H9 (cell line): Measurements from ENCODE around the gene LINC00305. TPM values are rescaled to one million over a fixed set of nuclear protein-coding genes. Genes with fewer than 3 reads are reported as not detected.

Source experiments
- DNase-seq: peaks from one replicate; pipeline ENCODE4 v3.0.0-alpha.2; 2017
- H2AFZ ChIP-seq: one replicate; pipeline ENCODE4 v1.6.1; 2013; ENCODE audit warnings: mild to moderate bottlenecking, low read length, control low read depth, moderate library complexity
- H2AK5ac ChIP-seq: 2 replicates; pipeline ENCODE4 v1.6.1; 2013; ENCODE audit warnings: low read length, control low read depth, mixed read lengths; ENCODE audit not compliant: insufficient read length
- H2BK120ac ChIP-seq: one replicate; pipeline ENCODE4 v1.6.1; 2013; ENCODE audit warnings: low read depth, mild to moderate bottlenecking, low read length, control low read depth, inconsistent platforms; ENCODE audit not compliant: poor library complexity, severe bottlenecking
- H2BK12ac ChIP-seq: 2 replicates; pipeline ENCODE4 v1.6.1; 2013; ENCODE audit warnings: low read length, control low read depth, mixed read lengths, low read depth; ENCODE audit not compliant: insufficient read length
- H2BK15ac ChIP-seq: 2 replicates; pipeline ENCODE4 v1.6.1; 2013; ENCODE audit warnings: low read depth, low read length, control low read depth
- H2BK20ac ChIP-seq: one replicate; pipeline ENCODE4 v1.6.1; 2013; ENCODE audit warnings: low read depth, mild to moderate bottlenecking, low read length, control low read depth, inconsistent platforms; ENCODE audit not compliant: poor library complexity, severe bottlenecking
- H2BK5ac ChIP-seq: 2 replicates; pipeline ENCODE4 v1.6.1; 2013; ENCODE audit warnings: low read length, control low read depth, mixed read lengths; ENCODE audit not compliant: insufficient read length
- H3K14ac ChIP-seq: 2 replicates; pipeline ENCODE4 v1.6.1; 2013; ENCODE audit warnings: low read length, control low read depth; ENCODE audit not compliant: insufficient read depth
- H3K18ac ChIP-seq: 2 replicates; pipeline ENCODE4 v1.6.1; 2013; ENCODE audit warnings: low read depth, mild to moderate bottlenecking, mixed read lengths, low read length, control low read depth; ENCODE audit not compliant: insufficient read length
- H3K23ac ChIP-seq: 2 replicates; pipeline ENCODE4 v1.6.1; 2013; ENCODE audit warnings: low read length, control low read depth, mixed read lengths, low read depth; ENCODE audit not compliant: insufficient read length
- H3K23me2 ChIP-seq: 2 replicates; pipeline ENCODE4 v1.6.1; 2013; ENCODE audit warnings: low read depth, mild to moderate bottlenecking, mixed read lengths, low read length, control low read depth; ENCODE audit not compliant: insufficient read length, poor library complexity, severe bottlenecking
- H3K27ac ChIP-seq: 2 replicates; pipeline ENCODE4 v1.5.1; 2013; ENCODE audit warnings: low read length, control low read depth, mixed read lengths, low read depth; ENCODE audit not compliant: insufficient read length
- H3K27me3 ChIP-seq: 2 replicates; pipeline ENCODE4 v1.6.1; 2013; ENCODE audit warnings: low read length, control low read depth, inconsistent platforms; ENCODE audit not compliant: insufficient read depth
- H3K4ac ChIP-seq: 2 replicates; pipeline ENCODE4 v1.6.1; 2013; ENCODE audit warnings: low read depth, mild to moderate bottlenecking, control low read depth, inconsistent platforms, low read length, moderate library complexity
- H3K4me1 ChIP-seq: 2 replicates; pipeline ENCODE4 v1.6.1; 2013; ENCODE audit warnings: low read length, control low read depth, inconsistent platforms; ENCODE audit not compliant: insufficient read depth
- H3K4me2 ChIP-seq: 2 replicates; pipeline ENCODE4 v1.6.1; 2013; ENCODE audit warnings: low read length, control low read depth, mixed read lengths; ENCODE audit not compliant: insufficient read length, insufficient read depth
- H3K56ac ChIP-seq: 2 replicates; pipeline ENCODE4 v1.6.1; 2013; ENCODE audit warnings: low read depth, mild to moderate bottlenecking, mixed read lengths, low read length, control low read depth; ENCODE audit not compliant: insufficient read length
- H3K79me1 ChIP-seq: 2 replicates; pipeline ENCODE4 v1.6.1; 2013; ENCODE audit warnings: low read depth, mild to moderate bottlenecking, moderate library complexity, low read length, control low read depth, inconsistent platforms; ENCODE audit not compliant: insufficient read depth, poor library complexity, severe bottlenecking
- H3K79me2 ChIP-seq: 2 replicates; pipeline ENCODE4 v1.6.1; 2013; ENCODE audit warnings: low read length, control low read depth, inconsistent platforms; ENCODE audit not compliant: insufficient read depth
- H3K9ac ChIP-seq: 2 replicates; pipeline ENCODE4 v1.6.1; 2013; ENCODE audit warnings: low read length, control low read depth, mixed read lengths; ENCODE audit not compliant: insufficient read length; ENCODE audit errors: extremely low read depth
- H3K9me3 ChIP-seq: one replicate; pipeline ENCODE4 v1.6.1; 2013; ENCODE audit warnings: low read depth, low read length, inconsistent platforms; ENCODE audit not compliant: control insufficient read depth
- H3T11ph ChIP-seq: one replicate; pipeline ENCODE4 v1.6.1; 2013; ENCODE audit warnings: mild to moderate bottlenecking, low read length, control low read depth, inconsistent platforms
- H4K20me1 ChIP-seq: one replicate; pipeline ENCODE4 v1.6.1; 2013; ENCODE audit not compliant: control insufficient read depth, insufficient read length, insufficient read depth
- H4K5ac ChIP-seq: 2 replicates; pipeline ENCODE4 v1.6.1; 2013; ENCODE audit warnings: low read depth, mild to moderate bottlenecking, mixed read lengths, low read length, control low read depth; ENCODE audit not compliant: insufficient read length
- H4K8ac ChIP-seq: replicated peaks from 2 replicates; pipeline ENCODE4 v1.6.1; 2013; ENCODE audit warnings: low read length, control low read depth, mixed read lengths, low read depth; ENCODE audit not compliant: insufficient read length
- H4K91ac ChIP-seq: 2 replicates; pipeline ENCODE4 v1.6.1; 2013; ENCODE audit warnings: low read depth, mild to moderate bottlenecking, moderate library complexity, mixed read lengths, low read length, control low read depth; ENCODE audit not compliant: insufficient read length
- H3K27ac Mint-ChIP-seq, 3 experiments: 2 replicates in 2 of 3; 3 replicates in 1 of 3; pipeline ENCODE4 v1.8.0; 2020 to 2021; ENCODE audit warnings: mixed read lengths in 3 of 3, mild to moderate bottlenecking in 1 of 3, moderate library complexity in 1 of 3
- H3K27me3 Mint-ChIP-seq: 2 replicates; pipeline ENCODE4 v1.8.0; 2021; ENCODE audit warnings: low read depth, mild to moderate bottlenecking, moderate library complexity, mixed read lengths
- H3K36me3 Mint-ChIP-seq, 3 experiments: 2 replicates in 2 of 3; 3 replicates in 1 of 3; pipeline ENCODE4 v1.8.0; 2020 to 2021; ENCODE audit warnings: low read depth in 3 of 3, mixed read lengths in 3 of 3; ENCODE audit not compliant: insufficient read depth in 1 of 3
- H3K4me1 Mint-ChIP-seq, 2 experiments: 2 replicates each; pipeline ENCODE4 v1.8.0; 2020; ENCODE audit warnings: mixed read lengths in 2 of 2
- H3K4me3 Mint-ChIP-seq, 2 experiments: 2 replicates in 1 of 2; 3 replicates in 1 of 2; pipeline ENCODE4 v1.8.0; 2020 to 2021; ENCODE audit warnings: mild to moderate bottlenecking in 2 of 2, mixed read lengths in 2 of 2, moderate library complexity in 1 of 2
- H3K9me3 Mint-ChIP-seq, 2 experiments: 2 replicates in 1 of 2; 3 replicates in 1 of 2; pipeline ENCODE4 v1.8.0; 2020; ENCODE audit warnings: mild to moderate bottlenecking in 2 of 2, mixed read lengths in 2 of 2, moderate library complexity in 1 of 2
- WGBS: extraction: QIAGEN DNeasy Blood & Tissue Kit; methylation state at CpG from one replicate; pipeline ENCODE4 v1.1.7; 2013; ENCODE audit warnings: missing lambda C conversion rate, low lambda C conversion rate, mixed read lengths; ENCODE audit not compliant: insufficient read length; ENCODE audit errors: extremely low coverage; 5-methylcytosine and 5-hydroxymethylcytosine counted together
- total RNA-seq: library from RNA; stranded (reverse); gene quantifications from 2 replicates; pipeline ENCODE4 v1.2.1, GENCODE V29; 2021
- TF ChIP-seq, protein P1 (sequence below): fragments of 200-600 bp; sonication (generic); conservative IDR thresholded peaks from 3 replicates; pipeline ENCODE4 v1.8.0; 2021; ENCODE audit warnings: antibody characterized with exemption, mild to moderate bottlenecking

The LINC00305 gene
- total RNA-seq, 1 experiment from 2014 or later, result not detected

- Histone ChIP-seq H2AK5ac (no peak overlapping the region), H3K56ac (no peak overlapping the region), H3K9ac (no peak overlapping the region), H3K4ac (no peak overlapping the region), H3K23ac (no peak overlapping the region), H3K79me2 (no peaks in the 10 kb centered on the region), H3T11ph (no peak overlapping the region), H2BK120ac (no peak overlapping the region), H2AFZ (no peak overlapping the region), H2BK5ac (no peak overlapping the region), H4K20me1 (no peaks in the 10 kb centered on the region), H3K79me1 (no peaks in the 10 kb centered on the region), H4K8ac (no peak overlapping the region), H2BK12ac (no peak overlapping the region), H3K9me3 (no peaks in the 10 kb centered on the region), H3K4me2 (no peak overlapping the region), H4K5ac (no peak overlapping the region), H3K27me3 (no peaks in the 10 kb centered on the region), H3K14ac (no peak overlapping the region), H3K23me2 (no peaks in the 10 kb centered on the region), H3K27ac (no peak overlapping the region), H4K91ac (no peak overlapping the region), H3K4me1 (peaks cover 3% of the 10 kb centered on the region), H2BK20ac (no peak overlapping the region), H3K18ac (no peak overlapping the region), H2BK15ac (no peak overlapping the region)
- TF ChIP-seq, protein P1, sequence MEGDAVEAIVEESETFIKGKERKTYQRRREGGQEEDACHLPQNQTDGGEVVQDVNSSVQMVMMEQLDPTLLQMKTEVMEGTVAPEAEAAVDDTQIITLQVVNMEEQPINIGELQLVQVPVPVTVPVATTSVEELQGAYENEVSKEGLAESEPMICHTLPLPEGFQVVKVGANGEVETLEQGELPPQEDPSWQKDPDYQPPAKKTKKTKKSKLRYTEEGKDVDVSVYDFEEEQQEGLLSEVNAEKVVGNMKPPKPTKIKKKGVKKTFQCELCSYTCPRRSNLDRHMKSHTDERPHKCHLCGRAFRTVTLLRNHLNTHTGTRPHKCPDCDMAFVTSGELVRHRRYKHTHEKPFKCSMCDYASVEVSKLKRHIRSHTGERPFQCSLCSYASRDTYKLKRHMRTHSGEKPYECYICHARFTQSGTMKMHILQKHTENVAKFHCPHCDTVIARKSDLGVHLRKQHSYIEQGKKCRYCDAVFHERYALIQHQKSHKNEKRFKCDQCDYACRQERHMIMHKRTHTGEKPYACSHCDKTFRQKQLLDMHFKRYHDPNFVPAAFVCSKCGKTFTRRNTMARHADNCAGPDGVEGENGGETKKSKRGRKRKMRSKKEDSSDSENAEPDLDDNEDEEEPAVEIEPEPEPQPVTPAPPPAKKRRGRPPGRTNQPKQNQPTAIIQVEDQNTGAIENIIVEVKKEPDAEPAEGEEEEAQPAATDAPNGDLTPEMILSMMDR, result no peak
- Mint-ChIP-seq H3K36me3 (peaks cover 0 to 8% (median 0%) of the 10 kb centered on the region in 3 experiments; a peak in 1 of 7 replicates), H3K9me3 (no peaks in the 10 kb centered on the region), H3K4me1 (peaks cover 26 to 28% of the 10 kb centered on the region in 2 experiments), H3K4me3 (no peak overlapping the region), H3K27me3 (no peaks in the 10 kb centered on the region), H3K27ac (no peak overlapping the region)
- DNase-seq, result no peak
- WGBS, result no CpG with 5 or more reads among the region's 3 CpGs
Measured at GRCh38 chr18:64185987-64186386, 37.1 kb upstream of the LINC00305 start.
